Skeletal muscle cell (primary cell): ENCODE results near the gene PREX1.

Experiments used
- DNase-seq: peaks from one replicate; pipeline ENCODE4 v3.0.0-alpha.2; 2010; ENCODE audit warnings: low read depth
- H3K4me3 ChIP-seq: 2 replicates; pipeline ENCODE4 v1.5.1; 2011; ENCODE audit warnings: low read depth, mild to moderate bottlenecking, control low read depth, low read length, moderate library complexity

PREX1 gene

DNA sequence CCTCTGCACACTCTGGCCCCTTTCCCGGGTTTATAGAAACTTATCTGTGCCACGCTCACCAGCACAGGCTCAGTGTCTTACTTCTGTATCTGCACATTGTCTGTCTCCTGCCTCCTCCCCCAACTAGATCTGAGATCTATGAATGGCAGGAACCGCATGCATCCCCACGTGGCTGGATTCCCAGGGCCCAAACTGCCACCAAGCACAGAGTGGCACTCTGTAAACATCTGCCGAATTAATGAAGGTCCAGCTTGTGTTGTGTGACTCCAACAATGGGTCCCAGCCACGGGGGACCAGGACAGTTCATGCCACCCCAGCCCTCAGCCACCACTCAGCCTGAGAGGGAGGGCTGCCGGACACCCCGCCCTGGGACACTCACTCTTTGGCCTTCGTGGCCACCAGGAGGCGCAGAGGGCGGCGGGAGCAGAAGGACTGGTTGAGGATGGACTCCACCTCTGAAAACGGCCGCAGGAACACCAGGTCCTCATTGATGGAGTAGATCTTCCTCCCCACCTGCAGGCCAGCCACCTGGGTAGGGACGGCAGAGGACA lies 171.1 kb downstream of the PREX1 start:
- no peak for DNase-seq
- no peak overlapping the region for H3K4me3 ChIP-seq

DNA sequence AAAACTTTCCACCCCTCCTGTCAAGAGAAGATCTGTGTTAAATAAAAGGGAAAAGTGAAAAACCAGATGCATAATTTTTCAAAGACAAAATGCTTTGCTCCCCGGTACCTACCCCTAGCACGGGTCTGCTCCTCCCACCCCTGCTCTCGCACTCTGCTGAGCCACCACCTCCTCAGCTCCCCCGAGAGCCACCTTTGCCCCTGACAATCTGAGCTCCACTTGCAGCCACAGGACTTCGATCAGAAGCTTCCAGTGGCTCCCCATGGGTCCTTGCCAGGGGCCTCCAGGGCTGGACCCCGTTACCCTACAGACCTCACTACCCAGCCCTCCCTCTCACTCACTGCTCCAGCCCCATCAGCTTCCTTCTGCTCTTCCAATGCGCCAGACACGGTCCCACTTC lies 171.7 kb downstream of the PREX1 start:
- H3K4me3 ChIP-seq: no peak overlapping the region
- no peak for DNase-seq

DNA sequence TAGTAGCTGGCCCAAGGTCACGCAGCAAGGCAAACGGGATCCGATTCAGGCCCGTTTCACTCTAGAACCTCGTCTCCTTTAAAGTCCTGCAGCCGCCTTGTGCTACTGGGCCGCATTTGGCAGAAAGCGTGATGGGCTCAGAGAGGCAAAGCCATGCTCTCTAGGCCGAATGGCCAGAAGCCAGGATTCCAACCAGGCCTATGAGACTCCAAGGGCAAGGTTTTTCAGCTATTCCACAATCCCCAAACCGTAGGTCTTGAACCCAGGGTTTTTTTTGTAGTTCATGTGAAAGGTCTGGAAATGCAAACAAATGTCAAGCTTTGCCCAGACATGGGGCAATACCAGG lies 174.1 kb downstream of the PREX1 start:
- H3K4me3 ChIP-seq: no peak overlapping the region
- no peak for DNase-seq

DNA sequence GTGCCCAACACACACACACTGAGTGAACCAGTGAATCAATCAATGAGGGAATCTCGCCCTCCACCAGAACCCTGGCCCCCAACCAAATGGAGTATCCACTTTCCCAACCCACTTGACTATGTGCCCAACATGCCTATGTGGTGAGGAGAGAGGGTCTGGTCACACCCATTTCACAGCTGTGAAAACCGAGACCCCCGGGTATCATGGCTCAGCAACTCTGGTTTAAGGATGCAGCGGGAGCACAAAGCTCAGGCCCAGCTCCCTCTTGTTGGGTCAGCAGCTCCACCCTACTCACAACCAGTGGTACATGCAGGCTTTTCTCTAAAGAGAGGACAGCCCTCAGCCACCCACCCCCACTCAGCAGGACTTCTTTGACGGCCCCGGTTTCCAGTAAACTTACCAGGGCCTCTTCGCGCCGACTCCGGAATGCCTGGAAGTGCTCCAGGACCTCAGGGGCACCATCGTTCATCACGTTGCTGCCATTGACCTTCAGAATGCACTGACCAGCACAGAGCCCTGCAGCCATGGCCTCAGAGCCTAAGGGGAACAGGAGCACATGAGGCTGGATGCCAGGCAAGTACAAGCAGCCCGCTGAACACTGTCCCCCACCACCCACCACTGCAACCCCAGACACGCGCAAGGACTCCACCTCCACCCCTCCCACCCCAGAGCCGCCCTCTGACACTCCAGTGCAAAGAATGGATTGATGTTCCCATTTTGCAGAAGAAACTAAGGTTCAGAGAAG lies 174.7 kb downstream of the PREX1 start:
- H3K4me3 ChIP-seq: no peak overlapping the region
- no peak for DNase-seq

DNA sequence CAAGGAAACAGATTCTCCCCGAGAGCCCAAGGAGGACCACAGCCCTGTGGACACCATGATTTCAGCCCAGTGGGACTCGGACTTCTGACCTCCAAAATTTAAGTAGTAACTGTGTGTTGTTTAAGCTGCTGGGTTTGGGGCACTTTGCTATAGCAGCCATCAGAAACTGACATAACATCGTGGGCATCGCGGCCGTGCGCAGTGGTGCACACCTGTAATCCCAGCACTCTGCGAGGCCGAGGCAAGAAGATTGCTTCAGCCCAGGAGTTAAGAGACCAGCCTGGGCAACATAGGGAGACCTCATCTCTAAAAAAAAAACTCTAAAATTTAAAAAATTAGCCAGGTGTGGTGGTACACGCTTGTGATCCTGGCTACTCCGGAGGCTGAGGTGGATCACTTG lies 175.8 kb downstream of the PREX1 start:
- DNase-seq: no peak
- H3K4me3 ChIP-seq: no peak overlapping the region

DNA sequence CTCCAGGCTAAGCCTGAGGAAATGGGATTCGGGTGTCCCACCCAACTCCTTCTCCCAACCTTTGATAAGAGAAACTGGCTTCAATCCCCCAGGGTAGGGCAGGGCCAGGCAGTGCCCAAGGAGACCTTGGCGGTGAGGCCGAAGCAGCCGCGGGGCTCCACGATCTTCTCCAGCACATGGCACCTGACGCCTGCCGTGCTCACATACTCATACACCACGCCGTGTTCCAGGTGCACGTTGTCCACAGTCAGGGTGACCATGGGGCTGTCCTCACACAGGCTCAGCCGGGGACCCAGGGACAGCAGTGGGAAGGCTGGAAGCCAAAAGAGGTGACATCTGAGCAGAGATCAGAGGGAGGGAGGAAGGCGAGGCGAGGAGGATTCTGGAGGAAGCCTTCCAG lies 176.5 kb downstream of the PREX1 start:
- DNase-seq: no peak
- no peak overlapping the region for H3K4me3 ChIP-seq

DNA sequence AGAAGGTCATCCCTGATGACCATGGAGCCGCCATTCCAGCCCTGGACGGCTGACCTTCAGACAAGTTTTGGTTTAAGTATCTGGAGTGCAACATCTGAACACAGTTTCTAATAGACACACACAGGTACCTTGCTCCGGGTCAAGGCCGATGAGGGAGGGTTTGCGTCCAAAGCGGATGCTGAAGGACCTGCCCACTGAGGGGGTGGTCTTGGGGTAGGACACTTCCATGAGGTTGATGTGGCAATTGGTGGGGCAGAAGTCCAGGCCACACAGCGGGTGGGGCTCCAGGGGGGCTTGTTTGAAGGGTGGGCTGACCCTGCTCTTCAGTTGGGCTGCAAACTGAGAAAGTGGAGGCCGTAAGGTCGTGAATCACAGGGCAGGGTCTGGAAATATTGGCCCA lies 177.9 kb downstream of the PREX1 start:
- no peak overlapping the region for H3K4me3 ChIP-seq
- DNase-seq: no peak

DNA sequence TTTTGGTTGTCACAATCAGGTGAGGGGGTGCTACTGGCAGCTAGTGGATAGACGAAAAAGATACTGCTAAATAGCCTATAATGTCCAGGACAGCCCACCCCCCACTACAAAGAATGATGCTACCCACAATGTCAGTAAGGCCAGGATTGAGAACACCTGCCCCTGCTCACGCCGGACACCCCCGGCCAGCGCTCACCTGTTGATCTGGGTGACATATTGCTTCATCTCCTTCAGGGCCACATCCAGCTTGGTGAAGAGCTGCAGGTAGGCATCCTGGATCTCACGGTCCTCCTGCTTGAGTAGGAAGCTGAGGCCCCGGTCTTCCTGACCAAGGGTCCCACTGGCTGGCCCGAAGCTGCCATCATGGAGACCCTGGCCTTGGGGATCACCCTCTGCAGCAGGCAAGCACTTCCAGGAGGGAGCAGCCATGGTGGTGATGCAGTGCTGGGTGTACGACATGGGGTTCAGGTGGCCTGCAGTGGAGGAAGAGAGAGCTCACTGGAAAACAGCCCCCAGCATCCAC lies 178.6 kb downstream of the PREX1 start:
- no peak overlapping the region for H3K4me3 ChIP-seq
- DNase-seq: no peak

DNA sequence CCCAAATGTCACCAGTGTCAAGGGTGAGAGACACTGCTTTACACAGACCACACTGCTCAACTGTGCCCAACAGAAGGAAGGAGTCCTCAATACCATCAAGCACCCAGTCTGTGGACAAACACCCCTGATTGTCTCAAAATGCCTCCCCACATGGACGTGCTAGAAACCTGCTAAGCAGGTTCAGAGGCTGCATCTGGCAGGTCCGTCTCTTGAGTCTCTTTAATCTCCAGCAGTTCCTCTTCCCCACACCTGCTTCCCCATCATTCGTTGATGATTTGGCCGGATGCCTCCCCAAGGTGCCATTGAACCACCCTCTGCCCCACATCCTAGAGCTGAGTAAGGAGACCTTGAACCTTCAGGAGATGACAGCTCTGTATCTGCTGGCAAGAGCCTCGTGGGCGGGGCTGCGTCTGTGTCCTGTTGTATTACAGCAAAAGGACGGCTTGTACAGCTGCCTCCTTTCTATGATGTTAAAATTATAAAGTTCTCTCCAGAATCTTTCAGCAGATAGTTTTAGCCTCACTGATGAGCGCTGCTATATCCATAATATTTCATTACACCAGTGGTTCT lies 179.2 kb downstream of the PREX1 start:
- DNase-seq: no peak
- H3K4me3 ChIP-seq: no peak overlapping the region

DNA sequence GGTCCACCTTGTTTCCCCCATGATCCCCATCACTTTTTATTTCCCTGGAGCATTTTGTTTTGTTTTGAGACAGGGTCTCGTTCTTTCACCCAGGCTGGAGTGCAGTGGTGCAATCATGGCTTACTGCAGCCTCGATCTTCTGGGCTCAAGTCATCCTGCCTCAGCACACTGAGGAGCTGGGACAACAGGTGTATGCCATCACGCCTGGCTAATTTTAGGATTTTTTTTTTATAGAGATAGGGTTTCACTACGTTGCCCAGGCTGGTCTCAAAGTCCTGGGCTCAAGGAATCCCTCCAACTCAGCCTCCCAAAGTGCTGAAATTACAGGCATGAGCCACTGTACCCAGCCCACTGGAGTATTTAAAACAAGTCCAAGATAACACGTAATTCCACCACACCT lies 179.9 kb downstream of the PREX1 start:
- H3K4me3 ChIP-seq: no peak overlapping the region
- DNase-seq: no peak

DNA sequence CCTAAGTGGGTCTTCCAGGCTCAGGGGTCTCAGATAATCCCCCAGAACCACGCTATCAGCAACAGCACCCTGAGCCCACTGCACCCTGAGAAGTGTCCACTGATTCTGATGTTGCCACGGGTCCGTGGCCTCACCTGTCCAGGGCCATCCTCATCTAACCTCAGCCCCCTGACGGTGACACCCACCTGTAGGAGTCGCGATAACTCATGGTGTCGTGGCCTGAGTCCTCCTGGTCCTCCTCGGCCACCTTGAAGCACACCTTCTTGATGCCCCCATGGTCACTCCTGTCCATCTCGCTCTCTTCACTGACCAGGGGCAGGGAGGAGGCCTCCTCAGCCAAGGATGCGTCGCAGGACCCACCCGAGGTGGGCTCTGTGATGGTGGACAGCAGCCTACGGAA lies 182.1 kb downstream of the PREX1 start:
- no peak overlapping the region for H3K4me3 ChIP-seq
- DNase-seq: no peak

DNA sequence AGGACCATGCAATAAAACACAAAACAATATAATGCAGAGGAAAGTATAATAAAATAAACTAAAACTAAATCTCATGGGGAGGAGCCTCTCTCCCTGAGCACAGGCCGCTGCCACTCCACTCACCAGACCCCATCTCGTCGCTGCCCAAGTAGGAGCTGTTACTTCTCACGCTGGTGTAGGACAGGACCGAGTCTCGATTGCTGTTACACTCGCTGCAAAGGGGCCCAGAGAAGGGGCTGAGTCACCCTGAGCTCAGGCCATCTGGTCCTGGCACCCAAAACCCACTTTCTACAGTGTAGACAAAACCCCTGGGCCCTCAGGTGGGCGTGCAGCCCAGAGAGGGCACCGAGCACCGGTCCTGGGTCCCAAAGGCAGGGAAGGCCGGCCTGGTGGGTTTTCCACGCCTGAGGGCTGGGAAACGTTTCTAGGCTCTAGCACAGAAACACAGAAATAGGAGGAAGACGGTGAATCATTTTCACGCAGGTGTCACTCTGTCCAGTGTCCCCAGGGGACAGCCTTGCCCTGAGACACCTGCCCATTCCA lies 183.4 kb downstream of the PREX1 start:
- DNase-seq: no peak
- H3K4me3 ChIP-seq: no peak overlapping the region

DNA sequence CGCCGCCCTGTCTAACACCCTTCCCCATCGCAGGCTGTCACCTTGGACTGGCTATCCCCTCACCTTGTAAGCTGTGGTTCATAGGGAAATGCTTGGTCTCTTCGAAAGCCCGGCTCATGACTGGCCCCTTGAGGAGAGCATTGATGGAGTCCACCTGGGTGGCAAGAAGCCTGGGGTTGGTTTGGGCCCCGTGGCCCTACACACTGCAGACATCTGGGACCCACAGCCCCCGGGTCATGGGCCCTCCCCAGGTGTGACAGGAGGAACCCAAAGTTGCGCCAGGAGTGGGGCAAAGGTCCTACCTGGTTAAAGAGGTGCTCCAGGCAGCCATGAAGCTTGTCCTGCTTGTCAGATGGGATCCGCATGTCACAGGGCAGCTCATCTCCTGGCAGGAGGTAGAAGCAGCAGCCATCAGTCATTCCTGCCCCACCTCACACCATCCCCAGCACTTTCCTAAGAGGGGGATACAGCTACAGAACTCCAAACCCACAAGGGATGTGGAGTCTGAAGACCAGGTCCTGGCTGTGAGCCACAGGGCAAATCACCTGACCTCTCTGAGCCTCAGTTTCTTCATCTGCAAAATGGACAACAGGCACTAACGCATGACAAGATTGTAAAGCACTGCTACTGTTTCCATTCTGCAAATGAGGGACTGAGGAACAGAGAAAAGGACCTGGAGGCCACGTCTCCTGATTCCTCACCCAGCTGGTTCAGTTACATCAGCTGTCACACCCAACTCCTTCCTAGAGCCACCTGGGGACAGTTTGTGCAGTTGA lies 185.5 kb downstream of the PREX1 start:
- H3K4me3 ChIP-seq: no peak overlapping the region

DNA sequence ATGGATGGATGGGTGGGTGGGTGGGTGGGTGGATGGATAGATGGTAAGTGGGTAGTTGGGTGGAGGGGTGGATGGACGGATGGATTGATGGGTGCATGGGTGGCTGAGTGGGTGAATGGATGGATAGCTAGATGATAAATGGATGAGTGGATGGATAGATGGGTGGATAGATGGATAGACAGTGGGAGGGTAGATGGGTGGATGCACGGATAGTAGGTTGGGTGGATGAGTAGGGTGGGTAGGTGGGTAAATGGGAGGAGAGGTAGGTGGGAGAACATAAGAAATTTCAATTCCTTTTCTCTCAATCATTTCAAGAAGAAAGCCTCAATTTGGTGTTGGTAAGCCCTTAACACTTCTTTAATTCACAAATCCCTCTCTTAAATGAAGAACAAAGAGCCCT lies 186.9 kb downstream of the PREX1 start:
- no peak overlapping the region for H3K4me3 ChIP-seq
- no peak for DNase-seq

More for the DNA sequence above, 185.5 kb downstream of the PREX1 start:
- no peak for DNase-seq

DNA sequence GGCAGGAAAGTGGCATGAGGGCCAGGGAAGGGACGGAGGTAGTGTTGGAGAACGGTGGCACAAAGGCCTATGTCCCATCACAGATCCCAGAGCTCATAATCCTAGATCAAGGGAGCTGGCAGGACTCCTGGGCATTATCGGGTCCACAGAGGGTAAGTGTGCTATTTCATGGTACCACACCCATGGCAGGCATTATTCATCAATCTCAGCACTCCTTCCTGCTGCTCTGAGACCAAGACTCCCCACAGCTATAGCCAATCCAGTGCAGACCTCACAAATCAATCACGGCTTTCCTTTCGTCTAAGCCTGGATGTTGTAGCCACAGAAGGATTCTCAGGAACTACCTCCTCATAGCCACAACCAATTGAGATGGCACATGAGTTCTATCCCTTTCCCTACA lies 187.9 kb downstream of the PREX1 start:
- DNase-seq: no peak
- no peak overlapping the region for H3K4me3 ChIP-seq

DNA sequence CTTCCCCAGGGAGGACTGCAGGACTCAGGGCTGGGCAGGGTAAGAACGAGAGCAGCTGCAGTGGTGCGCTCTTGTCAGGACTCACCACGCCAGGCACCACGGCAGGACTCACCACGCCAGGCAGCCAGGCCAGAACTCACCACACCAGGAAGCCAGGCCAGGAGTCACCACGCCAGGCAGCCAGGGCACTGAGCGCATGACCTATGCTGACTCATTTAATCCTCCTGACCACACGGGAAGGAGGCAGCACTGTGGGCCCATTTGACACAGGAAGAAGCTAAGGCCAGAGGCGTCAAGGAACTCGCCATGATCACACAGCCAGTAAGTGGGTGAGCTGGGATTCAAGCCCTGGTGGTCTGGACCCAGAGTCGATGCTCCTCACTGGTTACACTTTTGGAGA lies 189.3 kb downstream of the PREX1 start:
- no peak for DNase-seq

DNA sequence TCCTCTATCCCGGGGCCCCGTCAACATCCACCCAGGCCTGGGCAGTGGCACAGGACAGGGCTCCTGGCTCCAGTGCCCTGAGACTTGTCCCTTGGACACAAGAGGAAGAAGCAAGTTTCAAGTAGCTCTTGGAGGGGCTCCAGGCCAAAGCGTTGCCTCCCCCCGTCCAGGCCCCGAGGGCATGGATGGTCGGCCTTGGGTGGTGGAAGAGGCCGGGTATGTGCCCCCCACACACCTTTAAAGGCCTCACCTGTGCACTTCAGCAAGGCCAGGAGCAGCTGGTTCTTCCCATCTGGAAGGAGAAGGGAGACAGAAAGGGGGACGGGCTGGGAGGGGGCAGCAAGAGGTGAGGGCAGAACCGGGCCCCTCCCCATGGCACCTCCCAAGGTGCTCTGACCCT lies 190.3 kb downstream of the PREX1 start:
- H3K4me3 ChIP-seq: no peak overlapping the region
- DNase-seq: no peak

More for the DNA sequence above, 189.3 kb downstream of the PREX1 start:
- H3K4me3 ChIP-seq: no peak overlapping the region

DNA sequence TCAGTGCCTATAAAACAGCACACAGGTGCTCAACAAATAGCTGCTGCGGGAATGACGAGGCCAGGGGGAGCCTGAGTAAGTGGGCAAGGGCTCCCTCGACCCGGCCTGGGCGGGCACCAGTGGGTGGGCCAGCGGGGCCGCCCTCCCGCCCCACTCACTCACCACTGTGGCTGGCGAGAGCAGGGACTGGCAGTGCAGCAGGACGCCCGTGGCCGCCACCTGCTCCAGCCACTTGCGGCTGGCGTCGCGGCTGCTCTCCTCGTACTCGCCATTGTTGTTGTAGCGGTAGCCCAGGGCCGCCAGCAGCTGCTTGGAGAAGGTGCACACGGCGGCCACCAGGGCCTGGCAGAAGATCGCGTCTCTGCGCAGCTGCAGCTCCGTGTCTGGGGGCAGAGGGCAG lies 191.5 kb downstream of the PREX1 start:
- no peak overlapping the region for H3K4me3 ChIP-seq
- no peak for DNase-seq

DNA sequence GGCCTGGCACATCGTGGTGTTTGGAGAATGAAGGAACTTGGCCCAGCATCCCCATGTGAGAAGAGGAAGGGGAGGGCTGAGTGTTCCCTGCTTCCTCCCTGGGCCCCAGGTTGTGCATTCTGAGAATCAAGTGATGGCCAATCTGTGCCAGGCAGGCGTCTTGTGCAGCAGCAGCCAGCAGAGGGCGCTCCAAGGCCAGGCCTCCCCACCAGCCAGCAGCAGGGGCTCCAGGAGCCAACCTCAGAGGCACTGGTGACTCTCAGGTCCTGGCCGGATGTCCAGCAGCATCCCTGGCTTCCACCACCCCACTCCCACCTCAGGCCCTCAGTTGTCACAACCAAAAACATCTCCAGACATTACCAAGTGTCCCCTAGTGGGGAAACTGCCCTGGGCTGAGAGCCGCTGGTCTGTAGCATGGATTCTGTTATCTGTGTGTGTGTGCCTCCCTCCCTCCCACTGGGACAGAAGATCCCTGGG lies 192.0 kb downstream of the PREX1 start:
- DNase-seq: no peak
- no peak overlapping the region for H3K4me3 ChIP-seq

DNA sequence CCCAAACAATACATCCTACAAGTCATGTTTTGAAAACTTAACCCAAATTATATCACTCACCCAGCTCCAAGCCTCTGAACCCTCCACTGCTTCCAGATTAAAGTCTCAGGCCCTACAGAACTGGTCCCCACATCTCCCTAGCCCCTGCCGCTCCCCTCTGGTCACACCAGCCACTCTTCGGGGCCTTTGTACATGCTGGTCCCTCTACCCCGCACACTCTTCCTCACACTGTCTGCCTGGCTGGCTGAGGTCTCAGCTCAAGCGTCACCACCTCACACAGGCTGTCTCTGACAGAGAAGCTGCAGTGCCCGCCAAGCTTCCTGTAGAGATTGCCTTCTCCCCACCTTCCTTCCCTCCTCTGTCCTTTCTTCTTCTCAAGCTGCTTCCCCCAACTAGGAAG lies 192.4 kb downstream of the PREX1 start:
- no peak for DNase-seq
- no peak overlapping the region for H3K4me3 ChIP-seq
